CD4-positive, alpha-beta T cell treated with Interferon gamma for 1 hour (primary cell): Measurements from ENCODE around the gene RASGRP1.
A peak's percentile ranks its signal among the peaks of the same experiment; 100 is the strongest.

Source experiments
- DNase-seq: peaks from one replicate; pipeline ENCODE4 v3.0.0-alpha.2; 2020

RASGRP1 gene

DNA sequence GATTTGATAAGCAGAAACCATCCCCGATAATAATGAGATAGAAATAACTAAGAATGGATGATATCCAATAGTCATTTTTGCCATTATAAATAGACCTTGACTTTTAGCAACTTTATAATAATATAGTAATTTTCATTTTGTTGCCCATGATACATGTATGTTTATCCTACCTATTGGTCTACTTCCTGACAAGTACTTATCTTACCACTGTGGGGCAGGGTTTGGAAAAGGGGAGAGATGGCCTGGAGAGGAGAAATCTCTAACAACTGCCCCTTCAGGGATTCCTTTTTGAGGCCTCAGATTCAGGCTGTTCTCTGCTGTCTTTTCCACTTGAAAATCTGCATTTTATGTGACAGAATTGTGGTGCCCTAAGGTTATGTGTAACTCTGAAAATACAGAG is 68.5 kb downstream of the RASGRP1 start:
- no peak for DNase-seq

DNA sequence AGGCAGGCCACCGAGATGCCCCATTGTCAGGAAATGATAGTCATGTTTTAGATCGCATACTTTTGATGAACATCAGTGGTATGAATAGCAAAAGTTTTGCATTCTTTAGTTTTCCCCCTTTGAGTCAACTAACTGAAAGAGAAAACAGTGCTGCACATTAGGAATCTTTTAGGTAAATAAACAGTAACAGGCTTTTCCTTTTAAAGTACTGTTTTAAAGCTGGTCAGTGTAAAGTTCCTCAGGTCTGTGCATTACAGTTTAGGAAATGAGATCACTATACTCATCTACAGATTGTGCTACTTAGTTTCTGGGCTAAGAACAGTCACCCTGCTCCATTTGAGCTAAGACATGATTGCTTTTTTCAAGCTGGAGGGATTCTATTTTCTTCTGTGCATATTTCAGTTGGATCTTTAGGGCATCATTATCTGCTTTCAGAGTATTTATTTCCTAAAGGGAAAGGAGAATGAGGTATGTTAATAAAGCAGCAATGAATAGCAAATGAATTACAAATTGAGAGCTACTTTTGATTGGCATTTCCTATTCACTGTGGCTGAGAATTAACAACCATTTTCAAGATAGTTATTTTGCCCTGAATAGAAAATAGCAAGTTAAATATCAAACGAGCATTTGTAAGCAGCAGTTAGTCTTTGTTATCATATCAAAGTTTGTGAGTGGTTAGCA is 74.2 kb downstream of the RASGRP1 start:
- no peak for DNase-seq

GRCh38 chr15:38487378-38487777 is 77.2 kb downstream of the RASGRP1 start:
- DNase-seq = no peak

DNA sequence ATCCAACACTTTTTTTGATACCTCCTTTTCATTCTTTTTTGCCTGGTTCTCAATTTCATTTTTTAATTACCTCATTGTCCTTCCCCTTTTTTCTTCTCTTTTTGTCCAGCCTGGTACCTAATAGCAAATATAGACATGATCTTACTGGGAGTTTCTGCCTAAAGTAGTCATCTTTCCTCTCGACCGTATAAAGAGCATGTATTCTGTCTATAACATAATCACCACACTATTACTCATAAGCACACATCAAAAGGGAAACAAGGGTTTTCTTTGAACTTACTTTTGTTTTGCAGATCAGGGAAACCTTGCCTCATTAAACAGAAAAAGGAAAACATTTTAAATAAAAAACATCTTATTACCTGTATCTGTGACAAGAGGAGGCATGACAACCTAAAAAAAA is 77.7 kb downstream of the RASGRP1 start:
- no peak for DNase-seq

DNA sequence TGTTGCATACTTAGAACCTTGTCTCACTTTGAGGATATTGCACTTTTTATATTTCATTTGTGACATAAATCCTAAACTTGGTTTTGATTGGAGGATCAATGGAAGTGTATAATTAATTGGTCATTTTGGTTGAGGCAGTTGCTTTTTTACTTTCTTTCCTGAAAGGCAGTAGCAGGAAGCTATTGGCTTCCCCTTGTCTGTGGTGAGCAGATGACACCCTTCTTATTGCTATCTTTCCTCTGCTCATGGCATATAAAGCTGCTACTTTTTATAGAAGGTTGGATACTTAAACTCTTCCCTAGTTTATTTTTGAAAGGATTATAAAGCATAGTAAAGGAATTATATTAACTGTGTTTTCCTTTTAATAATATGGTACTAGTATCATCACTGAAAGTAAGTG is 82.0 kb downstream of the RASGRP1 start:
- DNase-seq = no peak

DNA sequence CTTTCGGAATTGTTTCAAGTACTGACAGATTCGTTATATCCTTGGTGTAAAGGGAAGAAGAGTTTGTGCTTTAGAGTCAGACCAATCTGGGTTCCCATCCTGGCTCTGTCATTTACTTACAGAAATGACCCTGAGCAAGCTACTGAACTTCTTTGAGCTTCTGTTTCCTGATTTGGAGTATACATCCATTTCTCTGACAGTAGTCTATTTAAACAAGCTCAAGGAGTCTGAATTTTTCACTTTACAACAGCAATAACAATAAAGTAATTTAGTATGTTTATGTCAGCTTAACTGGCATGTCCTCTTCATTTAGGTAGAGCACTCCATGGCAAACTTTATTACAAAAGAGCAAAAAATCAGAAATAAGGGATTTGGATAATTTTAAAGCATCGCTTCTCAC is 82.9 kb downstream of the RASGRP1 start:
- DNase-seq = no peak

- no peak for DNase-seq
Measured at GRCh38 chr15:38481113-38481512, 83.5 kb downstream of the RASGRP1 start.

- DNase-seq = no peak
Measured at GRCh38 chr15:38479756-38480155, 84.9 kb downstream of the RASGRP1 start.

DNA sequence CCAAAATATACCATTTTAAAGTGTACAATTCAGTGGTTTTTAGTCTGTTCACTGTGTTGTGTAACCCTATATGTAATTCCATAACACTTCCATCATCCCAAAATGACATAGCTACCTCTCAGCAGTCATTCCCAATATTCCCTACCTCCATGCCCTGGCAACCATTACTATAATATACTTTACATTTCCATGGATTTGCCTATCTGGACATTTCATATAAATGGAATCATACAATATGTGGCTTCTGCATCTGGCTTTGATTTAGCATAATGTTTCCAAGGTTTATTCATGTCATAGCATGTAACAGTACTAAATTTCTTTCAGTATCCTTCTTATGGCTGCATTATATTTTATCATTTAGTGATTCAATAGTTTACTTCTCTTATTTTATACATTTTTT is 85.3 kb downstream of the RASGRP1 start:
- no peak for DNase-seq

DNA sequence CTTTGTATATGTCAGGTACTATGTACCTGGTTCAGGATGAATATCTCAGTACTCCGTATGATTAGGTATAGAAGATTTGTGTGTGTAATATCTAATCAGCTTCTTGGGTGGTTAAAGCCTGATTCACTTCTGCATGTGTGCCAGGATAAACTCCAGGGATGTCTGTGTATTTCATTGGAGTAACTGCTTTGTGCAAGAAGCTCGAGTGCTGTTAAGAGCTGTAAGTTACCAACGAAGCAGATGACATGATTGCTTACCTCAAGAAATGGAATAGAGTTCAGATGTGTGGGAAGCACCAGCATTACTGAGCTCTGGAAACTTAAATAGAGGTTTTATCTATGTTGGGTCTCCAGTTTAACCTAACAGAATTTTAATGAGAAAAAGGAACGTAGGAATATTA is 87.0 kb downstream of the RASGRP1 start:
- DNase-seq = no peak

GRCh38 chr15:38476120-38476519 is 88.5 kb downstream of the RASGRP1 start:
- no peak for DNase-seq

- no peak for DNase-seq
Measured at GRCh38 chr15:38475361-38475760, 89.3 kb downstream of the RASGRP1 start.

DNA sequence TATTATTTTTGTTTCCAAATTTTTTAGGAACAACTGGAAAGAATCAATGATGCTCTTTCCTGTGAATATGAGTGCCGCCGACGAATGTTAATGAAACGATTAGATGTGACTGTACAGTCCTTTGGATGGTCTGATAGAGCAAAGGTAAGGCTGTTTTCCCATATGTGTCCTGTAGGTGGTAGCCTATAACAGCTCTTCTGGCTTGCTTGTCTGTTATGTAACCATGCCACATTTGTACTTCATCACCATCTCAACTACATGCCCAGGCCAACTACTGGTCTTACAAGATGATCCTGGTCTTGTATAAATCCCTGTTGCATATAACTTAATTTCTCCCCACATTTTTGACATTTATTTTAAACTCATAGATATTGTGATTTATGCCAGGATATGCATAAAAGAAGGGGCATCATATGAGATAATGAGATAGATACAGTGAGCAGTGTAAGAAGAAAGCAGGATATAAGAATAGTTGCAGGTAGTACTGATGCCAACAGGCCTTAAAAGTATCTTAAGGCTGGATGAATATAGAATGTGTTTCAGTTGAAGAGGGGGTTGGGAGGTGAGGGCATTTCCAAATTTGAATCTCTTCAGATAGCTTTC is 90.4 kb downstream of the RASGRP1 start:
- peak; percentile 31 for DNase-seq

GRCh38 chr15:38471974-38472373 is 92.6 kb downstream of the RASGRP1 start:
- no peak for DNase-seq

- no peak for DNase-seq
Measured at GRCh38 chr15:38470816-38471215, 93.8 kb downstream of the RASGRP1 start.

GRCh38 chr15:38464675-38465074 is 99.9 kb downstream of the RASGRP1 start:
- DNase-seq = no peak

GRCh38 chr15:38463893-38464292 is 100.7 kb downstream of the RASGRP1 start:
- DNase-seq = no peak

DNA sequence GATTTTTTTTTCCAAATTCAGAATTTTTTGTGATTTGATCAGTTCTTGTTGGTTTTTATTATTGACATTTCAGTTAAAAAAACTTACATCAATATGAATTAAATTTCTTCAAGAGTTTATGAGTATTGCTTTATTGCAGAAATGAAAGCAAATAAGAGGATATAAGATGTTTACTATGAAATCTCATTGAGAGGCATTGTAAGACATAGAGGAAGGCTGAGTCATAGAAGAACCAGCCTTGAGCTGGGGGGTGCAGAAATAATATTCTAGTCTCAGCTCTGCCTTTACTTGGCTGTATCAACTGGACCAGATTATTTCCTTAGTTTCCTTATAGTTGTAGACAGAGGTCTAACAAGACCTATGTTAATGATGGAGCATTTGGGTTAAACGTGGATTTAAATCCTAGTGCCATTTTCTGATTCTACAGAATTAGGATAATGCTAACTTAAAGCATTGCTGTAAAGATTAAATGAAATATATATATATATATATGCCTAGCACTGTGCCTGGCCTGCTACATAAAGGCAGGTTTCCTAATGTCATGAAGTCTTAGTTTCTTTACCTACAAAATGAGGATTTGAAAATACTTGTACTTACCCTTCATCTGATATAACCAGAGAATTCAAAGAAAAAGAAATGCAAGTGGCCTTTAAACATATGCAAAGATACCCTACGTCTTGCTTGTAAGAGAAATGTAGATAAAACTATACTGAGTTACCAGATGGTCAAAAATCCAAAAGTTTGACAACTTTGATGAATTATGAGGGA is 103.4 kb downstream of the RASGRP1 start:
- DNase-seq = no peak

DNA sequence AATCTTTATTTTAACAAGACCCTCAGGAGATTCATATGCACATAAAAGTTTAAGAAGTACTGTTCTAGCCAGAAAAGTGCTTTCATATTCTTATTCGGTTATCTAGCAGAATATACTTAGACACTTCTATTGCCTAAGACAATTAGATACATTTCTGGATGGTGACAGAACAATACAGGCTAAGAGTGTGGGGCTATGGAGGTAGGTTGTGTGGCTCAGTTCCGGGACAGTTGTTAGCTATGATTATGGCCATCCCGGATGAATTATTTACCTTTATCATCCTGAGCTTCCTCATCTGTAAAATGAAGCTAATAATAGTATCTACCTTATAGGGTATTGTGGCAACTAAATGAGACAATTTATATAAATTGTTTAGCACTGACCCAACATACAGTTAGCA is 104.1 kb downstream of the RASGRP1 start:
- DNase-seq = no peak

GRCh38 chr15:38459480-38459879 is 105.1 kb downstream of the RASGRP1 start:
- DNase-seq = no peak

DNA sequence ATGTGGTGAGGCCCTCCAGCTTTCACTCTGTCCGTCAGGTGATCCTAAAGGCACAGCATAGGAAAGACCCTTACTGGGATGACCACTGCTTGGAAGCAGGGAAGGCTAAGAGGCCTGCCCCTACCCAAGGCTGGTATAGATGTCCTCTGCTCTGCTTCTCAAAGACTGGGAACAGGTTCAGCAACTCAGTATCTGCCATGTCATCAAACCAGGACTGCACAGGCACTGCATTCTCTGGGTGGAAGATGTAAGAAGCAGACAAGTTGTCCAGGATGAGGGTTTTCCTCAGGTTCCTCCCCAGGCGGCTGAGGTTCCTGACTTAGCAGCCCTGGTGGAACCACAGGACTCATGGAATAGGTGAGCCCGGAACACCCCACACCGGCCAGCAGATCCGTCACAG is 106.0 kb downstream of the RASGRP1 start:
- no peak for DNase-seq

GRCh38 chr15:38455092-38455491 is 109.5 kb downstream of the RASGRP1 start:
- no peak for DNase-seq

GRCh38 chr15:38454696-38455090 is 109.9 kb downstream of the RASGRP1 start:
- DNase-seq = no peak

- peak; percentile 81 for DNase-seq
Measured at GRCh38 chr15:38453971-38454695, 110.5 kb downstream of the RASGRP1 start, which contains the start of gene FAM98B. Gene FAM98B (plus strand): TSS chr15:38454127. CDS start chr15:38454162, 35 bp downstream.
